Measurements from ENCODE around the gene CCDC90B. TPM values are rescaled to one million over a fixed set of nuclear protein-coding genes. Genes with fewer than 3 reads are reported as not detected.

CCDC90B gene
- total RNA-seq, 2 donors from 2014 or later = 64.2 to 105 TPM

- WGBS, 2 experiments (ENCODE audit: insufficient coverage in 1 of 2, insufficient read length in 1 of 2) = 86 to 97% methylated on average over 2 to 3 of the region's 3 CpGs
- TF ChIP-seq CTCF (conservative IDR thresholded peaks at IDR 0.05) = no peak
- H3K9me3 Mint-ChIP-seq = no peaks in the 10 kb centered on the region
- Histone ChIP-seq H3K4me1 (ENCODE audit: control insufficient read depth, insufficient read depth, low read length) (no peaks in the 10 kb centered on the region), H3K9ac (ENCODE audit: extremely low read depth, low read length, poor library complexity, severe bottlenecking) (no peak overlapping the region), H3K4me3 (ENCODE audit: low read length) (no peak overlapping the region), H3K27me3 (ENCODE audit: control insufficient read depth, insufficient read depth, low read length, poor library complexity, severe bottlenecking) (no peaks in the 10 kb centered on the region), H3K9me3 (ENCODE audit: control insufficient read depth, low read length) (no peaks in the 10 kb centered on the region), H3K27ac (ENCODE audit: low read depth, low read length) (no peak overlapping the region), H3K36me3 (ENCODE audit: control insufficient read depth, insufficient read depth, low read length) (peaks cover 41% of the 10 kb centered on the region)
- H3K27ac Mint-ChIP-seq = no peak overlapping the region
- no peaks in the 10 kb centered on the region for H3K27me3 Mint-ChIP-seq (ENCODE audit: insufficient read depth)
- peaks cover 13% of the 10 kb centered on the region for H3K36me3 Mint-ChIP-seq (ENCODE audit: low read depth)
- H3K4me3 Mint-ChIP-seq = no peak overlapping the region
- no peak for DNase-seq
- H3K4me1 Mint-ChIP-seq = no peaks in the 10 kb centered on the region
These were observed 29.4 kb downstream of the CCDC90B start for GRCh38 chr11:83256602-83257340.

- H3K4me1 ChIP-seq (ENCODE audit: control insufficient read depth, insufficient read depth, low read length) = no peaks in the 10 kb centered on the region
- H3K27ac Mint-ChIP-seq = no peak overlapping the region
- no peak overlapping the region for H3K9ac ChIP-seq (ENCODE audit: extremely low read depth, low read length, poor library complexity, severe bottlenecking)
- no peaks in the 10 kb centered on the region for H3K4me1 Mint-ChIP-seq
- no peaks in the 10 kb centered on the region for H3K27me3 ChIP-seq (ENCODE audit: control insufficient read depth, insufficient read depth, low read length, poor library complexity, severe bottlenecking)
- no peaks in the 10 kb centered on the region for H3K27me3 Mint-ChIP-seq (ENCODE audit: insufficient read depth)
- H3K4me3 Mint-ChIP-seq = no peak overlapping the region
- H3K9me3 Mint-ChIP-seq = no peaks in the 10 kb centered on the region
- no peak overlapping the region for H3K27ac ChIP-seq (ENCODE audit: low read depth, low read length)
- no peak for DNase-seq
- H3K4me3 ChIP-seq (ENCODE audit: low read length) = no peak overlapping the region
- no peak for TF ChIP-seq CTCF (conservative IDR thresholded peaks at IDR 0.05)
- H3K36me3 ChIP-seq (ENCODE audit: control insufficient read depth, insufficient read depth, low read length) = peaks cover 29% of the 10 kb centered on the region
- H3K9me3 ChIP-seq (ENCODE audit: control insufficient read depth, low read length) = no peaks in the 10 kb centered on the region
- H3K36me3 Mint-ChIP-seq (ENCODE audit: low read depth) = peaks cover 9% of the 10 kb centered on the region
- 91 to 100% methylated on average over 2 to 3 of the region's 3 CpGs for WGBS, 2 experiments (ENCODE audit: insufficient coverage in 1 of 2, insufficient read length in 1 of 2)
These were observed 30.8 kb downstream of the CCDC90B start for GRCh38 chr11:83255366-83255765.

GRCh38 chr11:83252941-83253340, 33.2 kb downstream of the CCDC90B start:
- Histone ChIP-seq H3K4me3 (ENCODE audit: low read length) (no peak overlapping the region), H3K27me3 (ENCODE audit: control insufficient read depth, insufficient read depth, low read length, poor library complexity, severe bottlenecking) (no peaks in the 10 kb centered on the region), H3K36me3 (ENCODE audit: control insufficient read depth, insufficient read depth, low read length) (peaks cover 10% of the 10 kb centered on the region), H3K4me1 (ENCODE audit: control insufficient read depth, insufficient read depth, low read length) (no peaks in the 10 kb centered on the region), H3K9ac (ENCODE audit: extremely low read depth, low read length, poor library complexity, severe bottlenecking) (no peak overlapping the region), H3K9me3 (ENCODE audit: control insufficient read depth, low read length) (no peaks in the 10 kb centered on the region), H3K27ac (ENCODE audit: low read depth, low read length) (no peak overlapping the region)
- TF ChIP-seq CTCF (conservative IDR thresholded peaks at IDR 0.05) = no peak
- no peaks in the 10 kb centered on the region for H3K27me3 Mint-ChIP-seq (ENCODE audit: insufficient read depth)
- H3K27ac Mint-ChIP-seq = no peak overlapping the region
- peaks cover 7% of the 10 kb centered on the region for H3K36me3 Mint-ChIP-seq (ENCODE audit: low read depth)
- H3K4me1 Mint-ChIP-seq = no peaks in the 10 kb centered on the region
- DNase-seq = no peak
- WGBS, 2 experiments (ENCODE audit: insufficient coverage in 1 of 2, insufficient read length in 1 of 2) = 93 to 100% methylated on average over 2 of the region's 2 CpGs
- no peaks in the 10 kb centered on the region for H3K9me3 Mint-ChIP-seq
- H3K4me3 Mint-ChIP-seq = no peak overlapping the region

All from endodermal cell (in vitro differentiated cells).